Testis (tissue), 2 donors: ENCODE measurements around the gene INSR.

Source experiments
- CTCF ChIP-seq, 3 experiments: fragments of 450-650 bp in 2 of 3; fragments of 200-600 bp in 1 of 3; sonication (generic) in 1 of 3; IDR thresholded peaks; one replicate each; pipeline ENCODE4 v1.5.1; 2016 to 2019; ENCODE audit warnings: antibody characterized with exemption in 3 of 3, mild to moderate bottlenecking in 2 of 3, moderate library complexity in 1 of 3
- POLR2A ChIP-seq: fragments of 450-650 bp; IDR thresholded peaks from one replicate; pipeline ENCODE4 v1.6.1; 2017; ENCODE audit warnings: antibody characterized with exemption, mild to moderate bottlenecking, moderate library complexity

GRCh38 chr19:7303470-7303869, 9.3 kb upstream of the INSR start:
- no peak for TF ChIP-seq CTCF (IDR thresholded peaks at IDR 0.05)
- TF ChIP-seq POLR2A, result no peak
